Measurements from ENCODE around the gene FBXO47. TPM values are rescaled to one million over a fixed set of nuclear protein-coding genes. Genes with fewer than 3 reads are reported as not detected.

The FBXO47 gene
- total RNA-seq, 2 donors from 2014 or later: not detected

GRCh38 chr17:38891441-38891840 is 75.8 kb downstream of the FBXO47 start:
- Histone ChIP-seq H3K36me3 (peaks cover 43% of the 10 kb centered on the region), H3K27ac (no peak overlapping the region), H3K4me3 (no peak overlapping the region), H3K4me1 (ENCODE audit: control insufficient read depth in 1 of 2, low read depth in 2 of 2) (peaks cover 29 to 64% of the 10 kb centered on the region in 2 donors), H3K27me3 (replicated peaks; ENCODE audit: insufficient read depth) (no peaks in the 10 kb centered on the region), H3K9me3 (no peaks in the 10 kb centered on the region)
- no peak for TF ChIP-seq CTCF (IDR thresholded peaks at IDR 0.05)
- DNase-seq (ENCODE audit: low spot score) (no peak), ATAC-seq (ENCODE audit: insufficient number of reproducible peaks, low FRiP score, low read depth) (no peak)

GRCh38 chr17:38890410-38890746 is 76.8 kb downstream of the FBXO47 start:
- H3K9me3 ChIP-seq: no peaks in the 10 kb centered on the region
- DNase-seq (ENCODE audit: low spot score) (no peak), ATAC-seq (ENCODE audit: insufficient number of reproducible peaks, low FRiP score, low read depth) (no peak)
- H3K4me1 ChIP-seq (ENCODE audit: control insufficient read depth in 1 of 2, low read depth in 2 of 2): peaks cover 33 to 64% of the 10 kb centered on the region in 2 donors
- no peak for TF ChIP-seq CTCF (IDR thresholded peaks at IDR 0.05)
- H3K36me3 ChIP-seq: peaks cover 35% of the 10 kb centered on the region
- H3K4me3 ChIP-seq: no peak overlapping the region
- H3K27me3 ChIP-seq (replicated peaks; ENCODE audit: insufficient read depth): no peaks in the 10 kb centered on the region
- H3K27ac ChIP-seq: peak overlapping the region in 1 of 2 donors; percentile 43

- Histone ChIP-seq H3K9me3 (no peaks in the 10 kb centered on the region), H3K4me1 (ENCODE audit: control insufficient read depth in 1 of 2, low read depth in 2 of 2) (peaks cover 38 to 68% of the 10 kb centered on the region in 2 donors), H3K4me3 (no peak overlapping the region), H3K27me3 (replicated peaks; ENCODE audit: insufficient read depth) (no peaks in the 10 kb centered on the region), H3K36me3 (peaks cover 35% of the 10 kb centered on the region), H3K27ac (no peak overlapping the region)
- ATAC-seq (ENCODE audit: insufficient number of reproducible peaks, low FRiP score, low read depth) (no peak), DNase-seq (ENCODE audit: low spot score) (no peak)
- no peak for TF ChIP-seq CTCF (IDR thresholded peaks at IDR 0.05)
These were observed 77.3 kb downstream of the FBXO47 start for GRCh38 chr17:38889745-38890409.

GRCh38 chr17:38888842-38889241 is 78.4 kb downstream of the FBXO47 start:
- ATAC-seq (ENCODE audit: insufficient number of reproducible peaks, low FRiP score, low read depth) (no peak), DNase-seq (ENCODE audit: low spot score) (no peak)
- Histone ChIP-seq H3K27ac (no peak overlapping the region), H3K4me1 (ENCODE audit: control insufficient read depth in 1 of 2, low read depth in 2 of 2) (peaks cover 40 to 73% of the 10 kb centered on the region in 2 donors), H3K4me3 (no peak overlapping the region), H3K27me3 (replicated peaks; ENCODE audit: insufficient read depth) (no peaks in the 10 kb centered on the region), H3K9me3 (no peaks in the 10 kb centered on the region), H3K36me3 (peaks cover 35% of the 10 kb centered on the region)
- no peak for TF ChIP-seq CTCF (IDR thresholded peaks at IDR 0.05)

GRCh38 chr17:38886643-38887010 is 80.6 kb downstream of the FBXO47 start:
- Histone ChIP-seq H3K4me1 (ENCODE audit: control insufficient read depth in 1 of 2, low read depth in 2 of 2) (peaks cover 43 to 75% of the 10 kb centered on the region in 2 donors), H3K9me3 (no peaks in the 10 kb centered on the region), H3K4me3 (no peak overlapping the region), H3K36me3 (peaks cover 24% of the 10 kb centered on the region), H3K27me3 (replicated peaks; ENCODE audit: insufficient read depth) (no peaks in the 10 kb centered on the region), H3K27ac (peak overlapping the region in 1 of 2 donors; percentile 20)
- ATAC-seq (ENCODE audit: insufficient number of reproducible peaks, low FRiP score, low read depth) (no peak), DNase-seq (ENCODE audit: low spot score) (no peak)
- TF ChIP-seq CTCF (IDR thresholded peaks at IDR 0.05): no peak

Other genes with a start within 250 kb of the FBXO47 start
- 1 to 10 TPM; 9.3 to 9.6 TPM for gene CISD3, start 237.1 kb downstream of the FBXO47 start, total RNA-seq
- 10 to 100 TPM; 14.1 to 28.4 TPM for gene PCGF2, start 219.1 kb downstream of the FBXO47 start, total RNA-seq
- gene PSMB3, start 214.7 kb downstream of the FBXO47 start, total RNA-seq: 100 to 1,000 TPM; 108 to 124 TPM
- gene PIP4K2B, start 167.8 kb downstream of the FBXO47 start, total RNA-seq: 10 to 100 TPM; 56.9 to 82.0 TPM
- gene CWC25, start 142.1 kb downstream of the FBXO47 start, total RNA-seq: 10 to 100 TPM; 28.0 to 29.1 TPM
- 100 to 1,000 TPM; 870 to 981 TPM for gene RPL23, start 113.7 kb downstream of the FBXO47 start, total RNA-seq
- gene LASP1, start 97.3 kb downstream of the FBXO47 start, total RNA-seq: 100 to 1,000 TPM in 1 of 2 donors, 10 to 100 TPM in 1; 87.2 to 219 TPM
- 10 to 100 TPM in 1 of 2 donors, 1 to 10 TPM in 1; 7.0 to 13.9 TPM for gene PLXDC1, start 184.2 kb upstream of the FBXO47 start, total RNA-seq
- gene ARL5C, start 198.8 kb upstream of the FBXO47 start, total RNA-seq: under 1 TPM in 1 of 2 donors, not detected in 1; 0.27 TPM
- 10 to 100 TPM; 14.3 to 15.6 TPM for gene CACNB1, start 230.3 kb upstream of the FBXO47 start, total RNA-seq
- 1,000 to 10,000 TPM; 1,315 to 2,278 TPM for gene RPL19, start 232.9 kb upstream of the FBXO47 start, total RNA-seq

All from thoracic aorta (tissue), 2 donors.